Measurements from ENCODE around the gene CC2D1A.
"Not testable (repeated sequence)": the region's sequence is repeated elsewhere in the genome, so short reads cannot be mapped to it uniquely, and the experiment has no call there.

GRCh38 chr19:13973479-13973878, 67.5 kb downstream of the CC2D1A start:
- not testable (repeated sequence) for TF ChIP-seq CTCF (IDR thresholded peaks at IDR 0.05 in 4 of 5, conservative IDR thresholded peaks at IDR 0.05 in 1 of 5); POLR2A (IDR thresholded peaks at IDR 0.05)
